GM12873 (cell line): ENCODE measurements around the gene PALB2.

ENCODE experiments used
- TF ChIP-seq, protein P1 (sequence below): IDR thresholded peaks from 2 replicates; pipeline ENCODE4 v1.5.1; 2012; ENCODE audit warnings: low read depth, mild to moderate bottlenecking, moderate library complexity, low read length, control low read depth; ENCODE audit not compliant: insufficient read depth; ENCODE audit errors: missing control alignments

The PALB2 gene

GRCh38 chr16:23609929-23610328 lies 31.2 kb downstream of the PALB2 start:
- TF ChIP-seq, protein P1, sequence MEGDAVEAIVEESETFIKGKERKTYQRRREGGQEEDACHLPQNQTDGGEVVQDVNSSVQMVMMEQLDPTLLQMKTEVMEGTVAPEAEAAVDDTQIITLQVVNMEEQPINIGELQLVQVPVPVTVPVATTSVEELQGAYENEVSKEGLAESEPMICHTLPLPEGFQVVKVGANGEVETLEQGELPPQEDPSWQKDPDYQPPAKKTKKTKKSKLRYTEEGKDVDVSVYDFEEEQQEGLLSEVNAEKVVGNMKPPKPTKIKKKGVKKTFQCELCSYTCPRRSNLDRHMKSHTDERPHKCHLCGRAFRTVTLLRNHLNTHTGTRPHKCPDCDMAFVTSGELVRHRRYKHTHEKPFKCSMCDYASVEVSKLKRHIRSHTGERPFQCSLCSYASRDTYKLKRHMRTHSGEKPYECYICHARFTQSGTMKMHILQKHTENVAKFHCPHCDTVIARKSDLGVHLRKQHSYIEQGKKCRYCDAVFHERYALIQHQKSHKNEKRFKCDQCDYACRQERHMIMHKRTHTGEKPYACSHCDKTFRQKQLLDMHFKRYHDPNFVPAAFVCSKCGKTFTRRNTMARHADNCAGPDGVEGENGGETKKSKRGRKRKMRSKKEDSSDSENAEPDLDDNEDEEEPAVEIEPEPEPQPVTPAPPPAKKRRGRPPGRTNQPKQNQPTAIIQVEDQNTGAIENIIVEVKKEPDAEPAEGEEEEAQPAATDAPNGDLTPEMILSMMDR: no peak

DNA sequence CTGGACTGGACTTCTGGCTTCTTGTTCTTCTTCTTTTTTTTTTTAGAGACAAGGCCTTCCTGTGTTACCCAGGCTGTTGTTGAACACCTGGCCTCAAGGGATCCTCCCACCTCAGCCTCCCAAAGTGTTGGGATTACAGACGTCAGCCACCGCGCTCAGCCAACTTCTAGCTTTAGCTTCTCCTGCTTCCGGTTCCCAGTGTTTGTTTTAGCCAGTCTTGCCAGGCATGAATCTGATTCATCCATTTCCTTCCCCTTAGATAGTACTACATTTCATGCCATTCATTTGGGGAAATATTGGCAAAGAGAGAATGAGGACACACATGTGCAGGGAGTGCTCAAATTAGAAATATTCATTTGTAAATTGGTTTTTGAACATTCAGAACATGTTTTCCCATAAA lies 32.9 kb downstream of the PALB2 start:
- TF ChIP-seq, protein P1: no peak

DNA sequence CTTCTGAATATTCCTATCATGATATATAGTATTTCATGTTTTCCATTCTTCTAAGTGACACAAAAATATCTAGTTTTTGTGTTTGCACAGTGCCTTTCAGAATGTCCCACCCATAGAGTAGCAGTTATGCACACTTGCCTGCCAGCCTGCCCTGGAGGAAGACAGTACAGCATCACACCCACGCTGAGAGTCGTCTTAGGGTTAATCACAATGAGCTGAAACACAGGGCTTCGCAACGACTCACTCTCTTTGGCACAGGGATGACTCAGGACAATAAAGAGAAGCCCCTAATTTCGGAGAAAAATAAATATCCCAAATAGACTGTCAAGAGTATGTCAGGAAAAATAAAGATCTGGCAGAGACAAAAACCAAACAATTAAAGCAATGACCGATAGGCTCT lies 33.4 kb downstream of the PALB2 start:
- TF ChIP-seq, protein P1: no peak

GRCh38 chr16:23597003-23597756 lies 43.9 kb downstream of the PALB2 start:
- TF ChIP-seq, protein P1: peak; percentile 61

DNA sequence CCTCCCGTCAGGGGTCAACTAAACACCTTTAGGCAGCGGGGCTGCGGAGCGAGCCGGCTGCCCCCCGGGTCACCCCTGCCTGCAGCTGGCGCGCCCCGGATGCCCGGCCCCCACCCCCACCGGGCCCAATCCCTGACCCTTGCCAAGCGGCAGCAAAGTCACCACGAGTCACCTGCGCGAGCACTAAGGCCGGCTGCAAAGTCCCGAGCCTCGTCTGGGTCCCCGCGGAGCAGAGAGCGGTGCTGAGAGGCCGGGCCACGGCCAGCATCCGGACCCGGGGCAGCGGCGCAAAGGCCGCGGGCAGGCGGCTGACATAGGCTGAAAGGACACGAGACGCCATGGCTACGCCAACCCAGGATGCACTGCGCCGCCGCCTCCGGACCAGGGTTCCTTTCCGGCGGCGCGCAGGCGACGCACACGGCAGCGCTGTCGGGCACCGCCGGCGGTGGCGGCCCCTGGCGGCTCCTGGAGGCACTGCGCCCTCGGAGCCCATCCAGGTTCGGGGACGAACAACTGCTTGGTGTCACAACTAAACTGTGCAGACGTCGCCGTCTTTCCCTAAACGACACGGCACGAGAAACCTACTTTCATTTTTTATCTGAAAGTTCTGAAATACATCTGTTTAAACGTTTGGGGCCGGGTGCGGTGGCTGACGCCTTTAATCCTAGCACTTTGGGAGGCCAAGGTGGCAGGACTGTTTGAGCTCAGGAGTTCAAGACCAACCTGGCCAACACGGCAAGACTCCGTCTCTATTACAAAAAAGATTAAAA lies 45.0 kb downstream of the PALB2 start, which contains the start of gene NDUFAB1:
NDUFAB1 (minus strand) TSS at position 366 of the 770 bp plus-strand sequence; CDS start at position 340, 26 bp downstream.
- TF ChIP-seq, protein P1: peak; percentile 99

- TF ChIP-seq, protein P1: no peak
Observed at GRCh38 chr16:23595246-23595950, 45.7 kb downstream of the PALB2 start.

DNA sequence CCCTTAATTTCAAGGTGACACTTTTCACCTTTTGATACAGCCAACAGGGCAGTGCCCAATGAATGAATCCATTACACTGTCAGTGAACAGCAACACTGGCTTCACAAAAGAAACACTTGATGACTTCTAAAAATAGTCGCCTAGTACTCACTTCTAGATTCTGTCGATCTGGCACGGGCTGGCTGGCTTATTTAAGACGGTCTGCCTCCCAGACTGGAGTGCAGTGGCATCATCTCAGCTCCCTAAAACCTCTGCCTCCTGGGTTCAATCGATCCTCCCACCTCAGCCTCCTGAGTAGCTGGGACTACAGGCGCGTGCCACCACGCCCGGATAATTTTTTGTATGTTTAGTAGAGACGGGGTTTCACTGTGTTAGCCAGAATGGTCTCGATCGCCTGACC lies 46.9 kb downstream of the PALB2 start:
- TF ChIP-seq, protein P1: no peak
